WTC11 (cell line): Measurements from ENCODE around the gene CBX1. TPM values are rescaled to one million over a fixed set of nuclear protein-coding genes. Genes with fewer than 3 reads are reported as not detected.
A peak's percentile ranks its signal among the peaks of the same experiment; 100 is the strongest.

Experiments
- ATAC-seq: fragments of 200-7000 bp; cut with Tn5 transposase; 2 replicates; pipeline ENCODE4 v1.10.0; 2021; ENCODE audit warnings: mild to moderate bottlenecking, moderate library complexity
- CTCF ChIA-PET: fragments of 300-600 bp; sonication (Branson Sonifier 250); formaldehyde crosslinking; loops from one replicate; lab custom pipeline; 2021; ENCODE audit warnings: antibody characterized with exemption; lab: Charles Lee
- POLR2A ChIA-PET: fragments of 350-600 bp; sonication (Branson Sonifier 250); formaldehyde crosslinking; loops from one replicate; lab custom pipeline; 2021; ENCODE audit warnings: antibody characterized with exemption; lab: Charles Lee
- DNase-seq: peaks from one replicate; pipeline ENCODE4 v3.0.0; 2021; ENCODE audit warnings: low spot score
- H3K27ac Mint-ChIP-seq: 2 replicates; pipeline ENCODE4 v1.8.0; 2021; ENCODE audit warnings: mixed read lengths
- H3K27me3 Mint-ChIP-seq: 2 replicates; pipeline ENCODE4 v1.8.0; 2021; ENCODE audit warnings: low read depth, mild to moderate bottlenecking, moderate library complexity, mixed read lengths
- H3K36me3 Mint-ChIP-seq: 2 replicates; pipeline ENCODE4 v1.8.0; 2021; ENCODE audit warnings: mixed read lengths
- H3K4me1 Mint-ChIP-seq: 2 replicates; pipeline ENCODE4 v1.8.0; 2022; ENCODE audit warnings: mixed read lengths
- H3K4me3 Mint-ChIP-seq: 2 replicates; pipeline ENCODE4 v1.8.0; 2021; ENCODE audit warnings: mild to moderate bottlenecking, moderate library complexity, mixed read lengths
- H3K9me3 Mint-ChIP-seq: 2 replicates; pipeline ENCODE4 v1.8.0; 2021; ENCODE audit warnings: mixed read lengths
- ATF1 ChIP-seq: sonication (generic); formaldehyde crosslinking; IDR thresholded peaks from 2 replicates; pipeline ENCODE4 v1.8.1; 2023; ENCODE audit warnings: mild to moderate bottlenecking, moderate library complexity, missing genetic modification reagents
- CREM ChIP-seq: sonication (generic); formaldehyde crosslinking; IDR thresholded peaks from 2 replicates; pipeline ENCODE4 v1.8.1; 2022; ENCODE audit warnings: mild to moderate bottlenecking, missing genetic modification reagents, moderate library complexity
- EMX1 ChIP-seq: fragments of 250-450 bp; sonication (Bioruptor Pico); IDR thresholded peaks from 2 replicates; pipeline ENCODE4 v1.8.0; 2021; ENCODE audit warnings: mild to moderate bottlenecking
- GABPB1 ChIP-seq: sonication (generic); formaldehyde crosslinking; IDR thresholded peaks from 2 replicates; pipeline ENCODE4 v1.8.1; 2023; ENCODE audit warnings: mild to moderate bottlenecking, missing genetic modification reagents
- JUN ChIP-seq: sonication (generic); formaldehyde crosslinking; IDR thresholded peaks from 2 replicates; pipeline ENCODE4 v1.8.0; 2023; ENCODE audit warnings: mild to moderate bottlenecking, missing genetic modification reagents
- MYBL2 ChIP-seq: sonication (generic); formaldehyde crosslinking; IDR thresholded peaks from 2 replicates; pipeline ENCODE4 v1.8.1; 2023; ENCODE audit warnings: mild to moderate bottlenecking, moderate library complexity, missing genetic modification reagents
- NR2C2 ChIP-seq: sonication (generic); formaldehyde crosslinking; IDR thresholded peaks from 2 replicates; pipeline ENCODE4 v1.8.0; 2022; ENCODE audit warnings: mild to moderate bottlenecking, missing genetic modification reagents
- NR3C1 ChIP-seq: sonication (generic); formaldehyde crosslinking; conservative IDR thresholded peaks from 2 replicates; pipeline ENCODE4 v1.8.1; 2023; ENCODE audit warnings: low read depth, mild to moderate bottlenecking, missing genetic modification reagents
- RELA ChIP-seq: sonication (generic); formaldehyde crosslinking; IDR thresholded peaks from 2 replicates; pipeline ENCODE4 v1.8.1; 2022; ENCODE audit warnings: missing genetic modification reagents, mild to moderate bottlenecking, borderline replicate concordance
- SMAD3 ChIP-seq: sonication (generic); formaldehyde crosslinking; IDR thresholded peaks from 2 replicates; pipeline ENCODE4 v1.8.0; 2022; ENCODE audit warnings: missing genetic modification reagents, mild to moderate bottlenecking, borderline replicate concordance
- SMAD4 ChIP-seq: sonication (generic); formaldehyde crosslinking; IDR thresholded peaks from 2 replicates; pipeline ENCODE4 v1.8.0; 2022; ENCODE audit warnings: mild to moderate bottlenecking, missing genetic modification reagents
- SP1 ChIP-seq: sonication (generic); formaldehyde crosslinking; conservative IDR thresholded peaks from 2 replicates; pipeline ENCODE4 v1.8.1; 2022; ENCODE audit warnings: missing genetic modification reagents
- TCF7 ChIP-seq: sonication (generic); formaldehyde crosslinking; IDR thresholded peaks from 2 replicates; pipeline ENCODE4 v1.8.0; 2022; ENCODE audit warnings: mild to moderate bottlenecking, low read depth, missing genetic modification reagents, moderate library complexity
- TEAD4 ChIP-seq: sonication (generic); formaldehyde crosslinking; IDR thresholded peaks from 2 replicates; pipeline ENCODE4 v1.8.0; 2022; ENCODE audit warnings: mild to moderate bottlenecking, missing genetic modification reagents
- ZNF121 ChIP-seq: sonication (generic); formaldehyde crosslinking; IDR thresholded peaks from 2 replicates; pipeline ENCODE4 v1.8.0; 2023; ENCODE audit warnings: missing genetic modification reagents
- ZNF138 ChIP-seq: sonication (generic); formaldehyde crosslinking; conservative IDR thresholded peaks from 2 replicates; pipeline ENCODE4 v1.8.1; 2022; ENCODE audit warnings: mild to moderate bottlenecking, moderate library complexity, missing genetic modification reagents
- ZNF317 ChIP-seq: sonication (generic); formaldehyde crosslinking; IDR thresholded peaks from 2 replicates; pipeline ENCODE4 v1.8.1; 2023; ENCODE audit warnings: low read depth, mild to moderate bottlenecking, moderate library complexity, missing genetic modification reagents, borderline replicate concordance
- ZNF671 ChIP-seq: fragments of 250-450 bp; sonication (Bioruptor Pico); IDR thresholded peaks from 2 replicates; pipeline ENCODE4 v1.8.0; 2021; ENCODE audit warnings: mild to moderate bottlenecking
- total RNA-seq: library from RNA; stranded (reverse); gene quantifications from 3 replicates; pipeline ENCODE4 v1.2.3, GENCODE V29; 2021
- TF ChIP-seq, protein P1 (sequence below): fragments of 250-450 bp; sonication (Bioruptor Pico); IDR thresholded peaks from 2 replicates; pipeline ENCODE4 v1.8.0; 2021; ENCODE audit warnings: mild to moderate bottlenecking
- TF ChIP-seq, protein P2 (sequence below): fragments of 250-450 bp; sonication (Bioruptor Pico); IDR thresholded peaks from 2 replicates; pipeline ENCODE4 v1.9.0; 2021; ENCODE audit warnings: moderate library complexity, mild to moderate bottlenecking, inconsistent platforms, borderline replicate concordance
- TF ChIP-seq, protein P3 (sequence below): fragments of 250-450 bp; sonication (Bioruptor Pico); IDR thresholded peaks from 2 replicates; pipeline ENCODE4 v1.9.0; 2021; ENCODE audit warnings: mild to moderate bottlenecking
- TF ChIP-seq, protein P4 (sequence below): sonication (generic); formaldehyde crosslinking; IDR thresholded peaks from 2 replicates; pipeline ENCODE4 v1.8.0; 2023; ENCODE audit warnings: missing genetic modification reagents
- TF ChIP-seq, protein P5 (sequence below): sonication (generic); formaldehyde crosslinking; IDR thresholded peaks from 2 replicates; pipeline ENCODE4 v1.8.1; 2023; ENCODE audit warnings: mild to moderate bottlenecking, missing genetic modification reagents, moderate library complexity
- TF ChIP-seq, protein P6 (sequence below): sonication (generic); formaldehyde crosslinking; IDR thresholded peaks from 2 replicates; pipeline ENCODE4 v1.8.0; 2022; ENCODE audit warnings: mild to moderate bottlenecking, missing genetic modification reagents
- TF ChIP-seq, protein P7 (sequence below): sonication (generic); formaldehyde crosslinking; IDR thresholded peaks from 2 replicates; pipeline ENCODE4 v1.8.0; 2022; ENCODE audit warnings: mild to moderate bottlenecking, missing genetic modification reagents
- TF ChIP-seq, protein P8 (sequence below): sonication (generic); formaldehyde crosslinking; IDR thresholded peaks from 2 replicates; pipeline ENCODE4 v1.8.1; 2023; ENCODE audit warnings: mild to moderate bottlenecking, missing genetic modification reagents, borderline replicate concordance

Gene CBX1
- total RNA-seq, 1 experiment from 2014 or later: 162 TPM

DNA sequence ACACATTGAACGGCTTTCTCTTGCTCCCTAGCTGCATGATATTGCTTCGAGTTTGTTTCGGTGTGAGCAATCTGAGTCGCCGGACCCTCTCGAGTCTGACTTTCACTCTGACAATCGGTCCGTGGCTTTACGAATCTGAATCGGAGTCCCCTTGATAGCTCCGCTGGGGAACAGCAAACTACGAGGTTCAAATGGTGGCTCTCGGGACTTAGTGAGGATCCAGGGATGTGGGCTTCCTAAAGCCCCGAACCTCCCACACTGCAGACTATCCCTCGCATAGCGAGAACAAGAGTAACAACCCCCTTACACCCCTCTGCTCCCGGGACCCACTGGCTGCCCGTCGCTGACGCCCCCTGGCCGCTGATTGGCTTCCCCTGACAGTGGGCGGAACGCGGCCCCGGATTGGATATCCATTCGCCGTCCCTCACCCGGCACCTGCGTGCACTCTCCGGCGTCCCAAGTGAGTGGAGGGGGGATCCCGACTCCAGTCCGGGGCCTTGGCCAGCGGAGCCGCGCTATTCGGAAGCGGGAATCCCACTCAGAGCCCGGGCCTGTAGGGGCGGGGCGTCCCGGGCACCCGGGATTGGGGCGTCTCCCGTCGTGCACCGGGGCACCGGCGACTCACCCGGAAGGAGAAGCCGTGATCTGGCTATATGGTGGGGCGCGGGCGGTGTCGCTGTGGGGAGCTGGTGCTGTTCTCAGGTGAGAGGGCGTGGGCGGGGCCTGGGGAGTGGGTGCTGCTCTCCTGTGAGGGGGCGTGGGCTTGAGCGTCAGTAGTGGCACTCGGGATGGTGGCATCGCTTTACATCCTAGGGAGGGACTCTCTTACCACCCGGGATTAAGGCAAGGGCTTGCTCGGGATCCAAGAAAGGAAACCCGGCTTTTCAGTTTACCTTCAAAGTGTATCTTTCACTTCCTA lies 6.1 kb upstream of the CBX1 start, which contains the start of gene SNX11:
TSS of gene SNX11 (plus strand) at position 630 of the 919 bp plus-strand sequence. CDS start 4,278 bp downstream, outside the sequence.
- POLR2A ChIA-PET: interaction anchor here (1.5 to 3.1 kb wide), 2 partner anchors 53 to 59 kb away, joined by 5 to 20 read pairs; partner anchors contain the start of gene NFE2L1
- peaks cover 10% of the 10 kb centered on the region for H3K9me3 Mint-ChIP-seq
- H3K36me3 Mint-ChIP-seq: peaks cover 10% of the 10 kb centered on the region
- peak within 1 kb of the TSS; percentile 83 for H3K27ac Mint-ChIP-seq
- H3K4me3 Mint-ChIP-seq: peak within 1 kb of the TSS; percentile 89
- CTCF ChIA-PET: interaction anchor here (1.0 to 2.6 kb wide), 10 partner anchors 10 to 529 kb away, joined by 3 to 16 read pairs (median 6); no protein-coding TSS in a partner anchor
- ATAC-seq: peak; percentile 96
- H3K27me3 Mint-ChIP-seq: peaks cover 8% of the 10 kb centered on the region; the same call in 1 of the 2 replicates
- H3K4me1 Mint-ChIP-seq: peaks cover 11% of the 10 kb centered on the region
- DNase-seq: peak; percentile 97
- no peak for TF ChIP-seq ZNF121 (CRISPR knock-in tag)
- no peak for TF ChIP-seq ZNF138 (CRISPR knock-in tag)
- TF ChIP-seq SMAD4 (CRISPR knock-in tag): no peak
- TF ChIP-seq TCF7 (CRISPR knock-in tag): no peak
- TF ChIP-seq, protein P1, sequence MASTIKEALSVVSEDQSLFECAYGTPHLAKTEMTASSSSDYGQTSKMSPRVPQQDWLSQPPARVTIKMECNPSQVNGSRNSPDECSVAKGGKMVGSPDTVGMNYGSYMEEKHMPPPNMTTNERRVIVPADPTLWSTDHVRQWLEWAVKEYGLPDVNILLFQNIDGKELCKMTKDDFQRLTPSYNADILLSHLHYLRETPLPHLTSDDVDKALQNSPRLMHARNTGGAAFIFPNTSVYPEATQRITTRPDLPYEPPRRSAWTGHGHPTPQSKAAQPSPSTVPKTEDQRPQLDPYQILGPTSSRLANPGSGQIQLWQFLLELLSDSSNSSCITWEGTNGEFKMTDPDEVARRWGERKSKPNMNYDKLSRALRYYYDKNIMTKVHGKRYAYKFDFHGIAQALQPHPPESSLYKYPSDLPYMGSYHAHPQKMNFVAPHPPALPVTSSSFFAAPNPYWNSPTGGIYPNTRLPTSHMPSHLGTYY (CRISPR knock-in tag): no peak
- no peak for TF ChIP-seq MYBL2 (CRISPR knock-in tag)
- TF ChIP-seq, protein P2, sequence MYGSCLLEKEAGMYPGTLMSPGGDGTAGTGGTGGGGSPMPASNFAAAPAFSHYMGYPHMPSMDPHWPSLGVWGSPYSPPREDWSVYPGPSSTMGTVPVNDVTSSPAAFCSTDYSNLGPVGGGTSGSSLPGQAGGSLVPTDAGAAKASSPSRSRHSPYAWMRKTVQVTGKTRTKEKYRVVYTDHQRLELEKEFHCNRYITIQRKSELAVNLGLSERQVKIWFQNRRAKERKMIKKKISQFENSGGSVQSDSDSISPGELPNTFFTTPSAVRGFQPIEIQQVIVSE: no peak
- no peak for TF ChIP-seq JUN (CRISPR knock-in tag)
- no peak for TF ChIP-seq ZNF317
- TF ChIP-seq, protein P3, sequence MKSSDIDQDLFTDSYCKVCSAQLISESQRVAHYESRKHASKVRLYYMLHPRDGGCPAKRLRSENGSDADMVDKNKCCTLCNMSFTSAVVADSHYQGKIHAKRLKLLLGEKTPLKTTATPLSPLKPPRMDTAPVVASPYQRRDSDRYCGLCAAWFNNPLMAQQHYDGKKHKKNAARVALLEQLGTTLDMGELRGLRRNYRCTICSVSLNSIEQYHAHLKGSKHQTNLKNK: no peak
- no peak for TF ChIP-seq SMAD3 (CRISPR knock-in tag)
- peak; percentile 78; the same call in 1 of the 2 replicates for TF ChIP-seq NR2C2 (CRISPR knock-in tag)
- no peak for TF ChIP-seq NR3C1 (CRISPR knock-in tag)
- TF ChIP-seq, protein P4, sequence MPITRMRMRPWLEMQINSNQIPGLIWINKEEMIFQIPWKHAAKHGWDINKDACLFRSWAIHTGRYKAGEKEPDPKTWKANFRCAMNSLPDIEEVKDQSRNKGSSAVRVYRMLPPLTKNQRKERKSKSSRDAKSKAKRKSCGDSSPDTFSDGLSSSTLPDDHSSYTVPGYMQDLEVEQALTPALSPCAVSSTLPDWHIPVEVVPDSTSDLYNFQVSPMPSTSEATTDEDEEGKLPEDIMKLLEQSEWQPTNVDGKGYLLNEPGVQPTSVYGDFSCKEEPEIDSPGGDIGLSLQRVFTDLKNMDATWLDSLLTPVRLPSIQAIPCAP (CRISPR knock-in tag): no peak
- TF ChIP-seq EMX1: no peak
- TF ChIP-seq, protein P5, sequence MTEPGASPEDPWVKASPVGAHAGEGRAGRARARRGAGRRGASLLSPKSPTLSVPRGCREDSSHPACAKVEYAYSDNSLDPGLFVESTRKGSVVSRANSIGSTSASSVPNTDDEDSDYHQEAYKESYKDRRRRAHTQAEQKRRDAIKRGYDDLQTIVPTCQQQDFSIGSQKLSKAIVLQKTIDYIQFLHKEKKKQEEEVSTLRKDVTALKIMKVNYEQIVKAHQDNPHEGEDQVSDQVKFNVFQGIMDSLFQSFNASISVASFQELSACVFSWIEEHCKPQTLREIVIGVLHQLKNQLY (CRISPR knock-in tag): no peak
- no peak for TF ChIP-seq CREM (CRISPR knock-in tag)
- TF ChIP-seq ZNF671 (CRISPR knock-in tag): no peak
- no peak for TF ChIP-seq TEAD4 (CRISPR knock-in tag)
- TF ChIP-seq ATF1 (CRISPR knock-in tag): no peak
- TF ChIP-seq GABPB1 (CRISPR knock-in tag): peak; percentile 79
- TF ChIP-seq, protein P6, sequence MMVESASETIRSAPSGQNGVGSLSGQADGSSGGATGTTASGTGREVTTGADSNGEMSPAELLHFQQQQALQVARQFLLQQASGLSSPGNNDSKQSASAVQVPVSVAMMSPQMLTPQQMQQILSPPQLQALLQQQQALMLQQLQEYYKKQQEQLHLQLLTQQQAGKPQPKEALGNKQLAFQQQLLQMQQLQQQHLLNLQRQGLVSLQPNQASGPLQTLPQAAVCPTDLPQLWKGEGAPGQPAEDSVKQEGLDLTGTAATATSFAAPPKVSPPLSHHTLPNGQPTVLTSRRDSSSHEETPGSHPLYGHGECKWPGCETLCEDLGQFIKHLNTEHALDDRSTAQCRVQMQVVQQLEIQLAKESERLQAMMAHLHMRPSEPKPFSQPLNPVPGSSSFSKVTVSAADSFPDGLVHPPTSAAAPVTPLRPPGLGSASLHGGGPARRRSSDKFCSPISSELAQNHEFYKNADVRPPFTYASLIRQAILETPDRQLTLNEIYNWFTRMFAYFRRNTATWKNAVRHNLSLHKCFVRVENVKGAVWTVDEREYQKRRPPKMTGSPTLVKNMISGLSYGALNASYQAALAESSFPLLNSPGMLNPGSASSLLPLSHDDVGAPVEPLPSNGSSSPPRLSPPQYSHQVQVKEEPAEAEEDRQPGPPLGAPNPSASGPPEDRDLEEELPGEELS (CRISPR knock-in tag): no peak
- peak; percentile 92 for TF ChIP-seq SP1 (CRISPR knock-in tag)
- TF ChIP-seq, protein P7, sequence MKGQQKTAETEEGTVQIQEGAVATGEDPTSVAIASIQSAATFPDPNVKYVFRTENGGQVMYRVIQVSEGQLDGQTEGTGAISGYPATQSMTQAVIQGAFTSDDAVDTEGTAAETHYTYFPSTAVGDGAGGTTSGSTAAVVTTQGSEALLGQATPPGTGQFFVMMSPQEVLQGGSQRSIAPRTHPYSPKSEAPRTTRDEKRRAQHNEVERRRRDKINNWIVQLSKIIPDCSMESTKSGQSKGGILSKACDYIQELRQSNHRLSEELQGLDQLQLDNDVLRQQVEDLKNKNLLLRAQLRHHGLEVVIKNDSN: no peak
- TF ChIP-seq, protein P8, sequence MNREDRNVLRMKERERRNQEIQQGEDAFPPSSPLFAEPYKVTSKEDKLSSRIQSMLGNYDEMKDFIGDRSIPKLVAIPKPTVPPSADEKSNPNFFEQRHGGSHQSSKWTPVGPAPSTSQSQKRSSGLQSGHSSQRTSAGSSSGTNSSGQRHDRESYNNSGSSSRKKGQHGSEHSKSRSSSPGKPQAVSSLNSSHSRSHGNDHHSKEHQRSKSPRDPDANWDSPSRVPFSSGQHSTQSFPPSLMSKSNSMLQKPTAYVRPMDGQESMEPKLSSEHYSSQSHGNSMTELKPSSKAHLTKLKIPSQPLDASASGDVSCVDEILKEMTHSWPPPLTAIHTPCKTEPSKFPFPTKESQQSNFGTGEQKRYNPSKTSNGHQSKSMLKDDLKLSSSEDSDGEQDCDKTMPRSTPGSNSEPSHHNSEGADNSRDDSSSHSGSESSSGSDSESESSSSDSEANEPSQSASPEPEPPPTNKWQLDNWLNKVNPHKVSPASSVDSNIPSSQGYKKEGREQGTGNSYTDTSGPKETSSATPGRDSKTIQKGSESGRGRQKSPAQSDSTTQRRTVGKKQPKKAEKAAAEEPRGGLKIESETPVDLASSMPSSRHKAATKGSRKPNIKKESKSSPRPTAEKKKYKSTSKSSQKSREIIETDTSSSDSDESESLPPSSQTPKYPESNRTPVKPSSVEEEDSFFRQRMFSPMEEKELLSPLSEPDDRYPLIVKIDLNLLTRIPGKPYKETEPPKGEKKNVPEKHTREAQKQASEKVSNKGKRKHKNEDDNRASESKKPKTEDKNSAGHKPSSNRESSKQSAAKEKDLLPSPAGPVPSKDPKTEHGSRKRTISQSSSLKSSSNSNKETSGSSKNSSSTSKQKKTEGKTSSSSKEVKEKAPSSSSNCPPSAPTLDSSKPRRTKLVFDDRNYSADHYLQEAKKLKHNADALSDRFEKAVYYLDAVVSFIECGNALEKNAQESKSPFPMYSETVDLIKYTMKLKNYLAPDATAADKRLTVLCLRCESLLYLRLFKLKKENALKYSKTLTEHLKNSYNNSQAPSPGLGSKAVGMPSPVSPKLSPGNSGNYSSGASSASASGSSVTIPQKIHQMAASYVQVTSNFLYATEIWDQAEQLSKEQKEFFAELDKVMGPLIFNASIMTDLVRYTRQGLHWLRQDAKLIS (CRISPR knock-in tag): no peak
- no peak for TF ChIP-seq RELA (CRISPR knock-in tag)
